GM04503 (cell line): ENCODE results near the gene CELSR3.

ENCODE experiments used
- DNase-seq: peaks from one replicate; pipeline ENCODE4 v3.0.0-alpha.2; 2012; ENCODE audit warnings: low read depth

The CELSR3 gene

DNA sequence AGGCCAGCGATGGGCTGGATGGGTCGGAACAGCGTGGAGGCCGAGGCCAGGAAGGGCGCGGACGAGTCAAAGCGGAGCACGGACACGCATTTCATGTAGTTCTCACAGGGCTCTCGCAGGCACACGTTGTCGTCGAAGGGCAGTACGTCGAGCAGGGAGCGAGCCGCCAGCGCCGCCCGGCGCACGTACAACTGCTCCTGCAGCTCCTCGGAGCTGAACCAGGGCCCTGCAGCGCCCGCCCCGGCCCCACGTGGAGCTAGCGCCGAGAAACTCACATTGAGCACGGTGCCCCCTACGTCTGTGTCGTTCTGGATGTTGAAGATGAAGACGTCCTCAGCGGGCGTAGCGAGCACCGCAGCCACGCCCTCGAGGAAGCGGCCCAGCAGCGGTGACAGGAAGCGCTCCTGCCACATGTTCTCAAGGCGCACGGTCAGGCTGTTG, 5.8 kb downstream of the CELSR3 start:
- no peak for DNase-seq

DNA sequence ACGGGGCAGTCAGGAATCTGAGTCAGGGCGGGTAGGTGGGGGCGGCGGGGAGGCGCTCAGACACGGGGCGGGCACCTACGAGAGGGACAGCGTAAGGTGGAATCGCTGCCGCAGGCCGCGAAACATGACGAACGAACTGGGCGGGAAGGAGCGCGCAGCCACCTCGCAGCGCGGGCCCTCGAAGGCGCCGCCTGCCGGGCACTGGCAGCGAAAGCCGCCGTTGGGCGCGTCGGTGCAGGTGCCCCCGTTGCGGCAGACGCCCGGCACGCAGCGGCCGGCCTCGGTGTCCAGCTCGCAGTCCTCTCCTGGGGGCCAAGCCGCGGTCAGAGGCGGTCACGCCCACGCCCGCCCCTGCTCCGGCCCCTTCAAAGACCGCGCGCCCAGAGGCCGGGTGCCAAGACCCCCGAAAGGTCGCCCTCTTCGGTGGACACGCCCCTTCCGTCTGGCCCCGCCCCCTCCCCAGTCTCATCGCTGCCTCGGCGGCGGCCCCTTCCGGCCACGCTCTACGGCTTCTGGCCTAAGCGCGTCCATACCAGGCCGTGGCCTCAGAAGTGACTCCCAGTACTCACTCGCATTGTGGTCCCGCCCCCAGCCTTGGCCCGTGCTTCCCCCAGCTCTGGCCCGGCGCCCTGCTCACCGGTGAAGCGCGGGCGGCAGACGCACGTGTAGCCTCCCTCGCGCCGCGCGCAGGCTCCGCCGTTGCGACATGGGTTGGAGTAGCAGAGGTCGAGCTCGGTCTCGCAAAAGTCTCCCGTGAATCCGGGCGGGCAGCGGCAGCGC, 6.4 kb downstream of the CELSR3 start:
- no peak for DNase-seq

DNA sequence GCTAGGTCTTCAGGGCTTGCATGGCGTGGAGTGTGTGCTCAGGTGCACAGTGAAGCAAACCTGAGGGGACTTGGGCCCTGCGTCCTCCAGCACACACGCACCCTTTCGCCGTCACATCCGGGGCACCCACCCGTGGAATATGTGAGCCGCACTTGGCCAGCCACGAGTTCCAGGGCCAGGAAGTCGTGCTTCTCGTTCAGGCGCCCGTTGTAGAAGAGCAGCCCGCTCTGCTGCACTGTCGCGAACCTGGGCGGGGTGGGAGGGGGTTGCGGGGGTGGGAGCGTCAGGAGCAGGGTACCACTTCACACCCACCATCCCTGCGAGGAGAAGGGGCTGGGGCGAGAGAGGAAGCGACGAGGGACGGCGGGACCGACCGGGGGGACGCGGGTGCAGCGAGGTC, 7.1 kb downstream of the CELSR3 start:
- DNase-seq: no peak

DNA sequence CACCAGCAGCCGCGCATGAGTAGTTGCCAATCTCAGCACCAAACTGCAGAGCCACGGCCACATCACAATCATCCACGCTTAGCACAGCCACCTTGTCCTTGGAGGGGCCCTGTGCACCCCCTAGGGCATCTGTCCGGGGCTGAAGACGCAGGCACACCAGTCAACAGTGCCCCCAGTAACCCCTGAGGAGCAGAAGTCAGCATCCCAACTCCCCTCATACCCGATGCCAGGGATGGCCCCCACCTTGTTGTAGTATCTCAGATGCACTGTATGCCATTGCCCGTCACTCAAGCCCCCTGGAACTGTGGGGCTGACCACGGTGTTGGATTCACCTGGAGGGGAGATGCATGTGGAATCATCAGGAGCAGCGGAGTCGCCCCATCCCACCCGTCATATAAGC, 7.6 kb downstream of the CELSR3 start:
- no peak for DNase-seq

DNA sequence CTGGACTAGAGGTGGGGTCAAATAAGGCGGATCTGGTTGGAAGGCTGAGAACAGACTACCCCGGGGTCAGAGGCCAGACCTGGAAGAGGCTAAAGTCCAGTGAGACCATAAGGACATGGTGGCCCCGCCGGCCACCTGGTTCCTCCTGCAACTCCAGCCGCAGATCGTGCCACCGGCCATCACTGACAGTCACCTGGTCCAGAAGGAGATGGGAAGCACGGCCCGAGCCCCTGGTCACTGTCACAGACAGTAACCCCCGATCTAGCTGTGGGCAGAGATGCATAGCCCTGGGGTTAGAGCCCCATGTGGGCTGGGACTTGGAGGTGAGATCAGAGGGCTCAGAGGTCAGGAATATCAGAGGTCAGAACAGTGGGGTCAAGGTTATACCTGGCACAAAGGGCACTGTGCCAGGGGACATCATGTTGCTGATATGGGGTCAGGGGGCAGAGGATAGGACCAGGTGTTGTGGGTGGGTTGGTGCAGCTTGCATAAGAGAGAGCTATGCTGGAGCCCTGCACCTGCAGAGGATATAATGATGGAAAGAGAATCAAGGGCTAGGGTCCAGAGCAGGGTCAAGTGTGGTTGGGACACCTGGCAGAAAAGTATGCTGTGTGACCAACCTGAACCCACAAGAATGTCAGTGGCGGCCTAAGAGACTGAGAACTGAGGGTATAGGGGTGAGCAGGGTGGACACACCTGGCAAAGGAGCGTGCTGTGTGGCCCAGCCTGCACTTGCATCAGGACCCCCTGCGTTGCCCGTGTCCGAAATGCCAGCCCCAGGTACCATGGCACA, 9.6 kb downstream of the CELSR3 start:
- DNase-seq: no peak

DNA sequence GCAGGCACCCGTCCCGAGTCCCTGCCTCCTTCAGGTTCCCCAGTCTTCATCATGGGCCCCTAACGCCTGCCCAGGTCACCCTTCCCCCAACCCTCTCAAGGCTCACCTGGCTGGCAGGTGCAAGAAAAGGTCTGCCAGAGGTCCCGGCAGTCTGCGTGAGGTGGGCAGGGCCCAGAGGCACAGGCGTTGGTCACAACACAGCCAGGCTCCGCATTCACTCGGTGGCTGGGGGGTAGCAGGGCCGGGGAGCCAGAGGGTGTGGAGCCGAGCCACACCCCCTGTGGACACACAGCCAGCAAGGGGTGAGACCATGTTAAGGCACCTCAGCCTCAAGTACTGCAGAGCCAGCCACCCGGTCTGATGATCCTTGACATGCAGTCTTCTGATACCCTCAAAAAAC, 10.9 kb downstream of the CELSR3 start:
- no peak for DNase-seq

DNA sequence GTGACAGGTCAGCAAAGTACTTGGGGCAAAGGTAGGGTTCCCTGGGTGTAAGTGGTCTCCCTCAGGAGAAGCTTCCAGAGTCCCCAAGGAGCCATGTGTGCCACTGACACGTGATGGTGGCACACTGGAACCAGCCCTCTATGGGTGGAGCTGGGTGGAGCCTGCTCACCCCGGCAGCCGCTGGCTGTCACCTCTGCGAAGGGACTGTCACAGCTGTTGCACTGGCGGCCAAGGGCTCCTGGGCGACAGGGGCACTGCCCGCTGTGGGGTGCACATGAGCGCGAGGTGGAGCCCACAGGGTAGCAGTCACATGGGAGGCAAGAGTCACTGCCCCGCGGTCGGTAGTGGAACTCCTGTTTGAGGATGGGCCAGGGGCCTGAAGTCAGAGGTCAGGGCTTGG, 12.0 kb downstream of the CELSR3 start:
- no peak for DNase-seq

DNA sequence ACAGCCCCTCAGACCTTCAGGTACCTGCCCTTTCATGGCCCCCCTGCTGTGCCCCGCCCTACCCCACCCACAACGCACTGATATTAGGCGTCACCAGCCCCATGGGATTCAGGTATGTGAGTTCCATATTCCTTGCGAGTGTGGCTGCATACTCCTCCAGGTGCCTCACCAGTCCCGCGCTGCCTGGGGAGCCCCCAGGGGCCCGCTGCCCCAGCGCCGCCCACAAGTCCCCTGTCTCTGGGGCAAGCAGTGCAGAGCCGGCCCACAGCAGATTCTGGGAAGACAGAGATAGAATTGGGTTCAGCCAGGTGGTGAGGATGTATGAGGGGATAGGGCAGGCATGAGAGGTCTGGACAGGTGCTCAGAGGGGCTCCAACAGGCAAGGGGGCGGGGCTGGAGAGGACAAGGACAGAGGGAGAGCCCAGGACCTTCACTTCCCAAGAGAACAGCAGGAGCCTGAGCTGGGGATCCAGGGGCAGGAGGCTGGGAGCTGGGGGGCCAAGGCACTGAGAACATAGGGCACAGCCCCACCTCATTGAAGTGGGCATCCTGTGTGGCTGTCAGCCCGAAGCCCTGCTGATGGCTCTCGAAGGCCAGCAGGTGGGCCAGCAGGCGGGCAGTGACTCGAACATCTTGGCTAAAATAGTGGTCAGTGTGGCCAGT, 14.4 kb downstream of the CELSR3 start:
- DNase-seq: no peak

DNA sequence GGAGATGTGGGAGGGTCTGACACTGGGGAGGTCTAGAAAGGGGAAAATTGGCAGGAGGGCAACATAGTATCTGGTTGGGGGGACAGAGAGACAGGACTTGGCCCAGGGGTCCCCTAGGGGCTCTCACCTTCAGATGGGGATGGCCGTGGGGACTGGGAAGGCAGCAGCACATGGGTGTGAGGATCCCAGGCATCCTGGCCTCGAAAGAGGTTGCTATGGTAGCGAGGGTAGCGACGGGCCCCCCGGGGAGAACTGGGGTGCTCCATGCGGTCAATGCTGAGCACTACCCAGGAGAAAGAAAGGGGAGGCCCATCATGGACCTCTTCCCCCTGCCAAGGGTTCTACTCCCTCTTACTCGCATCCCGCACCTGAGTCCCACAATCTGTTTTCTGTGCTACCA, 15.0 kb downstream of the CELSR3 start:
- no peak for DNase-seq

DNA sequence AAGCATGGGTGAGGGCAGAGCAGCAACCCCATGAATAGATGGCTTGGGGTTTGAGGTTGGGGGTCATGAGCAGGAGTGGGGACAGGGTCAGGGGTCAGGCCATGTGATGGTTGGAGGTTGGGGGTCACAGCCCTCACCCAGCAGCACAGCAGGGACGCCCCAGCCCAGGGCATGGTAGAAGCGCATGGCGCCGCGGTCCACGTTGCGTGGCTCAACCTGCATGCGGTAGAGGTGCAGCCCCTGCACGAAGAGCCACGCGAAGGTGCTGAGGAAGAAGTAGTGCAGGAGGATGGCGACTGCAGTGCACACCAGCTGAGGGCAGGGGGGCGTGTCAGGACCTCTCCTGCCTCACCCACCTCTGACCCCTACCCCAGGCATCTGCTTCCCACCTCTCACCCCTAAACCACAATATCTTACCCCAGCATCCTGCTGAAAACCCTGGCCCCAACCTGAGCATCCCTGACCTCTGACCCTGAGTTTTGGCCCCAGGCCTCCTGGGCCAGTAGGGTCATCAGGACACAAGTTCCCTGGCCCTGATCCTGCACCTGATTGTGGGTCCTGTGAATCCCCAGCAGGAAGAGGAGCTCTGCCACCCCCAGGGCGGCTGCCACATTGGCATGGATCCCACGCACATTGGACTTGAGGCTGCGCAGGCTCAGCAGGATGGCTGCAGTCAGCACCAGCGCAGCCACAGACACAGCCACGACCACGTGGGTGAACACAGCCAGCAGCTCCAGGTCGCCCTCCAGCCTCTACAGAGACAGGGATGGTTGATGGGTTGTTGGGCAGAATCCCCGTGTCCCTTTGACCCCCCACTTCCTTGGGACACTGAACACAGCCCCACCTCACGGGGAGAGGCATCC, 17.6 kb downstream of the CELSR3 start:
- no peak for DNase-seq

DNA sequence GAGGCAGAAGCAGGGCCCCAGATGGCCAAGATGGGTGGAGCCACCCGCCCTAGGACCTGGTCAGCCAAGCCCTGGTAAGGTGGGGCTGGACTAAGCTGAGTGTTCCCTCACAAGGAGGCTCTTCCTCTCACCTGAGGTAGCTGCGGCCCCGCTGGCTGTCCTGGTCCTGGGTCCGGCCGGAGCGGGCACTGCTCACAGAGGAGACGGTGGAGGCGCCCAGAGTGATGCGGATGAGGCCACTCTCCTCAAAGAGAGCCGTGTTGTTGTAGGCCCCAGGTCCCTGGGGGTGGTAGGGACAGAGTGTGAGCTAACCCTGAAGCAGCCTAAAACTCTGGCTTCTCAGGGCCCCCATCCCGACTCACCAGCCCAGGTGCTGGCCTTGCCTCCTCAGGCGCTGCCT, 20.1 kb downstream of the CELSR3 start:
- no peak for DNase-seq

DNA sequence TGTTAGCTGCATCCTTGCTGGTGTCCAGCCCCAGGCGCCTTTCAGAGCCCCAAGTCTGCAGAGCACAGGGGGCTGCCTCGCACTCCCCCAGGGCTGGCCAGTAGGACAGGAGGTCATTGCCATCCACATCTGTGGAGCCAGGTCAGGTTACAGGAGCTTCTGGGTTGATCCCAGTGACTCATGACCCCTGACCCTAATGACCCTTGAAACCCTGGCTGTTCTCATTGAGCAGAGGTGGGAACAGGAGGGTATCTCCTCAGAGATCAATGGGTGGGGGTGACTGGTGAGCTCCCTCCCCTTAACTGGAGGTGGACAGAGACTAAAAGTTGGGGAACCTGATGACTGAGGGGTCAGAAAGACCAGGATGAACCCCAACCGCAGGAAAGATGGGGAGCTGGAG, 21.3 kb downstream of the CELSR3 start:
- DNase-seq: no peak

DNA sequence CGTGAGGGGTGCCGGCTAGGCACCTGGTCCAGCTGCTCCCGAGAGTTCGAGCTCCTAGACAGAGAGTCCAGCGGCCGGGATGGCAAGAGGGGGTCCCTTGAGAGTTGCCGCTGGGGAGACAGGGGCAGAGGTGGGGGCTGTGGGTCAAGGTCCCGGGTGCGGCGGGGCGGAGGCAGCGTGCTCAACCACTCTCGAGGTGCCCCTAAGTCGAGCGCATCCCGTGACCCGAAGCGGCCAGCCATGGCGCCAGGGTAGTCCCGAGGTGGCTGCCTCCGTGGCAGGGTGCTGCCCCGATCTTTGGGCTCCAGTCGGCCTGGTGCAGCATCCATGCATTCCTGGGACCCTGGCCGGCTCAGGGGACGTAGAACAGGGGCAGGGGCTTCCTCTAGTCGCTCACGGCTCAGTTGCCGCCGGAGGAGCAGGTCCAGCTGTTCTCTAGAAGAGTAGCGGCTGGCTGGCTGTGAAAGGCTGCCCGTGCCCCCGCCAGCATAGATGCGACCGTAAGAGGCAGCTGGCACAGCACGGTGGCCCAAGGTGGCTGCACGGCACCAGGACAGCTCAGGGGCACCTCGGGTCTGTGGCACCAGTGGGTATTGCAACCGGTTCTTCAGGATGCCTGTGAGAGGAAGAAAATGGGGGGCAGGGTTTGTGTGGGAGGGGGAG, 22.6 kb downstream of the CELSR3 start:
- no peak for DNase-seq

DNA sequence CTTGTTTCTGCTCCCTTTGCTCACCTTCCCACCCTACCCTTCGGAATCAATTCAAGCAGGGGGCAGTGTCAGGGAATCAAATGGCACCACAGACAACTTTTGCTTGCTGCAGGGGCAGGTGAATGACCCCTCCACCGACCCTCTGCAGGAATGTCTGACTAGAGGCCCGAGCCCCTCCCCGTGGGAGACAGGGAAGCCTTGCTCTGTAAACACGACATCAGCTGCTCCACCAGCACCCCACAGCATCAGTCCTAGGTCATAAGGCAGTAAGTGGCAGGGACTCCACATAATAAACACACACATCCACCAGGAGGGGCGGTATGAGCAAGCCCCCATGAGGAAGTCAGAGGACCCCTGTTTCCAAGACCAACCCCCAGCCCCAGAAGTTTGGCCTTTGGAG, 25.4 kb downstream of the CELSR3 start:
- DNase-seq: no peak

DNA sequence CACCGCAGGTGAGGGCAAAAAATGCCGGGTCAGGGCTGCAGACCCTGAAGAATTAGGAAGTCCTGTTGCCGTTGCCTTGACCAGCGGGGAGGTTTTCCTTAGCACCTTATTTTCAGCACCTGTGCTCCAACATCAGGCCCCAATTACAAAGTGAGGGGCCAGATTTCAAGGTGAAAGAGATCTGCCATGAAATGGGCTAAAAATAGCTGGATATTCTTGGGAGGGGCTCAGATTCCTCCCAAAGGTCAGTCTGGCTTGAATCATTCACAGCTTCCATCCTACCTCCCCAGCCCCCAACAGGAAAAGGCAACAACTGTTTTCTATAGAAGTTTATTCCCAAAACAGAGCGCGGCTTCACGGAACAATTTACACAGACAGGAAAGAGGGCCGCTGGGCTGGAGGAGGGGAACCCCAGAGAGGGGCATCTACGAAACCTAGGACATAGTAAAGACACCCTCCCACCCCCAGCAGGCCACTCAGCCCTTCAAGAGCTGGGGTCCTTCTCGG, 26.5 kb downstream of the CELSR3 start:
- no peak for DNase-seq

DNA sequence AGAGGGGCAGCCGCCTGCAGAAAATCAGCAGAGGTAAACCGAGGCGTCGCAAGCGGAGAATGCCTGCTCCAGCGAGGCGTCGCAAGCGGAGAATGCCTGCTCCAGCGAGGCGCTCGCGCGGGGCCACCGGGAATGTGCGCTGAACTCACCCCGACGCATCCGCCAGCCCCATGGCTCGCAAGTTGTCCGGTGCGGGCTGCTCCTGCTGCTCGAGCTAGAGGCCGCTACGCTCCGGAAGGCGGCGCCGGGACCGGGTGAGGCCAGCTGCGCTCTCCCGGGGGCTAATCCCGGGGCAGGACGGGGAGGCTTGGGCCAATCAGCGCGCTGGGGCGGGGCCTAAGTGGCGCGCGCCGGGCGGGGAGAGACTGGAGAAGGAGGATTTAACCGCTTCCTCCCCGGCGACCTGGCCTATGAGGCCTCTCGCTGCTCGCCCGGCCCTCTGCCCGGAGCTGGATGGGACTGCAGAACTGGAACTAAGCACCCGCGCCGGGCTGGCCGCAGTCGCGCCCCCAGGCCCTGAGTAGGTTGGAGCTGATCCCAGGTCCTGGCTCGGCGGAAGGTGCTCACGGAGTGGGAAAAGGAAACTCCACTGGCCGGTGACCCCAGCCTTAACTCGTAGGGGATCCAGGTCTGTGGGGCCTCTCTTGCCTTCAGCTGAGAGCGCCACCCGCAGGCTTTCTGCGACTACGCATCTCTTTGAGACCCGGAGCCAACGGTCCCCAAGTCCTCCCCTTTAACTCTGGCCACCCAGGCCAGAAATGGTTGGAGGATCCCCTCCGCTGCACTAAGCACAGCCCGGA, 27.3 kb downstream of the CELSR3 start, which contains the start of gene SLC26A6:
SLC26A6 (minus strand) TSS at position 240 of the 800 bp plus-strand sequence; CDS start at position 172, 68 bp downstream.
- DNase-seq: peak; percentile 77

DNA sequence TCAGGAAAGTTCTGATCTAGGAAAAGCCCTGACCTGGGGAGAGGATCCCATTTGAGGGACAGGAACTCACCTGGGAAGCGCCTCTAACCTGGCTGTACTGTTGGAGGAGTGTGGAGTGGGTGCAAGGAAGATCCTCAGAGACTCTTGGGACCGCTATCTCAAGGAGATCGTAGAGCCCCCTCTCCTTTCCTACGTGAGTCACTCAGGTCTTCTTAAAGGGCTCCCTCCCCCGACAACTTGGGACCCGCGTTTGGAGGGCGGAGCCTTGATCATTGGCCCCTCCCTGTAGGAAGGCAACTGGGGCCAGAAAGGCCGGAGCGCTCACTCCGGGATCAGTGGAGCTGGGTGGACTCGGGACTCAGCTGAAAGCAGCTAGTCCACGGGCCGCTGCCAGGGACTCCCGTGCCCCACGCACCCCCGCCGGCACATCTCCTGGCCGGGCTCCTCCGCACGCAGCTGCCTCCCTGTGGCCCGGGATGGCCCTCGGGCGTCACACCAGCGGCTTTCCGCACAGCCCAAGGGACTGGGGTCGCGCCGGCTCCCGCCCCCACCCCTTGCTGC, 27.9 kb downstream of the CELSR3 start:
- DNase-seq: no peak

DNA sequence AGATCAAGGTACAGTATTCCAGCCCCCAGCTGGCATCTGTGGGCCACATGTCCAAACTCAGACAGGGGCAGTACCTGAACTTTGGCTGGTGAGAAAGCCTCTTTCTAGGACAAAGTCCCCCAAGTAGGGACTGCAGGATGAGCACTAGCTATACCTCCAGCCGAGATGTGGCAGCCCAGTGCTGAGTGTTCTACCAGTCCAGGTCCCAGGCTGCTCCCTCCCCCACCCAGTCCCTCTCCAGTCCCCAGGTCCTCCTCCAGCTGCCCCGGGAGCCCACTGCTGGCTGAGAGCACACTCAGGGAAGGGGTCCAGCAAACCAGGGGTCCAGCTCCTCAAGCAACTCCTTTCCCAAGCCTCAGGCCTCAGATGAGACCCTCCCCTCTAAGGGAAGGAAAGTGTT, 28.9 kb downstream of the CELSR3 start:
- DNase-seq: no peak

DNA sequence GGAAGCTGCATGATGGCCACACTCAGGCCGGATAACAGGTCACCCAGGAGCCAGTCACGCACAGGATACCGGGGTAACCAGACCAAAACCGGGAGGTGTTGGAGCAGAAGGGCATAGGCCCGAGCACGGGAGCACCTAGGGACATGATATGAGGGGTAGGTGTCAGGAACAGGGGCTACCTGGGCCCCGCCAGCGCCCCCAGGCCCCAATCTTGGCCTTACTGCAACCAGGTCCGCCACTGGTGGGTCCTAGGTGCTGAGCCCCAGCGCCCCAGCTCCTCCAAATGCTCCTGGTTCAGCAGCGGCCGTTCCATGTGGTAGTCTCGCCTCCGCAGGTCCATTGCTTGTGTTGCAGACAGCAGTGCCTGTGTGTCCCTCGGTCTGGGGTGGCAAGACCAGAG, 29.4 kb downstream of the CELSR3 start:
- no peak for DNase-seq
